GDM1 (cell line): ENCODE data around the gene ADAM11.
"Not testable (repeated sequence)": the region's sequence is repeated elsewhere in the genome, so short reads cannot be mapped to it uniquely, and the experiment has no call there.

Experiments used
- DNase-seq: peaks from one replicate; lab custom pipeline; 2025; lab: John Stamatoyannopoulos, UW

ADAM11 gene

GRCh38 chr17:44758414-44759085, at the start of gene ADAM11:
TSS of gene ADAM11 (plus strand) at chr17:44758988. CDS start at chr17:44759200, 212 bp downstream.
- no peak for DNase-seq

- DNase-seq = no peak
Measured at GRCh38 chr17:44719444-44719843, 39.3 kb upstream of the ADAM11 start.

- no peak for DNase-seq
Measured at GRCh38 chr17:44722254-44722653, 36.5 kb upstream of the ADAM11 start.

- not testable (repeated sequence) for DNase-seq
Measured at GRCh38 chr17:44726121-44726520, 32.7 kb upstream of the ADAM11 start.

- DNase-seq = peak; percentile 13
Measured at GRCh38 chr17:44733753-44734152, 25.0 kb upstream of the ADAM11 start.

GRCh38 chr17:44734272-44734671, 24.5 kb upstream of the ADAM11 start:
- no peak for DNase-seq

- DNase-seq = no peak
Measured at GRCh38 chr17:44736551-44737240, 22.1 kb upstream of the ADAM11 start.

- DNase-seq = no peak
Measured at GRCh38 chr17:44738214-44738906, 20.4 kb upstream of the ADAM11 start.

GRCh38 chr17:44741316-44741715, 17.5 kb upstream of the ADAM11 start:
- no peak for DNase-seq

- DNase-seq = no peak
Measured at GRCh38 chr17:44745301-44745700, 13.5 kb upstream of the ADAM11 start.

GRCh38 chr17:44745738-44746137, 13.1 kb upstream of the ADAM11 start:
- not testable (repeated sequence) for DNase-seq

- no peak for DNase-seq
Measured at GRCh38 chr17:44747566-44747965, 11.2 kb upstream of the ADAM11 start.

- no peak for DNase-seq
Measured at GRCh38 chr17:44749076-44749979, 9.5 kb upstream of the ADAM11 start.

- DNase-seq = no peak
Measured at GRCh38 chr17:44749980-44750318, 8.8 kb upstream of the ADAM11 start.

GRCh38 chr17:44751331-44751730, 7.5 kb upstream of the ADAM11 start:
- DNase-seq = no peak

GRCh38 chr17:44751806-44752205, 7.0 kb upstream of the ADAM11 start:
- no peak for DNase-seq

- DNase-seq = no peak
Measured at GRCh38 chr17:44752953-44753861, 5.6 kb upstream of the ADAM11 start.

GRCh38 chr17:44754276-44754675, 4.5 kb upstream of the ADAM11 start:
- DNase-seq = no peak

GRCh38 chr17:44755180-44755579, 3.6 kb upstream of the ADAM11 start:
- DNase-seq = not testable (repeated sequence)

GRCh38 chr17:44757045-44757917, 1.5 kb upstream of the ADAM11 start:
- DNase-seq = no peak
